PC-3 (cell line): ENCODE data around the gene CD300LG. TPM values are rescaled to one million over a fixed set of nuclear protein-coding genes. Genes with fewer than 3 reads are reported as not detected.

Experiments used
- ATAC-seq: fragments of 200-7000 bp; cut with Tn5 transposase; 2 replicates; pipeline ENCODE4 v1.9.1; 2020; ENCODE audit warnings: mild to moderate bottlenecking, moderate library complexity
- BruUV-seq: library from RNA; stranded (reverse); fragments of 400-500 nt; replicated peaks from 2 replicates; lab custom pipeline; 2021; lab: Mats Ljungman, UMichigan
- CTCF ChIA-PET: fragments of 300-600 bp; sonication (Branson Sonifier 250); formaldehyde crosslinking; loops from one replicate; lab custom pipeline; 2022; ENCODE audit warnings: antibody characterized with exemption; lab: Charles Lee
- POLR2A ChIA-PET: fragments of 300-600 bp; sonication (Branson Sonifier 250); formaldehyde crosslinking; loops from one replicate; lab custom pipeline; 2022; ENCODE audit warnings: antibody characterized with exemption; ENCODE audit not compliant: unreplicated experiment; lab: Charles Lee
- DNase-seq: peaks from one replicate; pipeline ENCODE4 v3.0.0-alpha.2; 2015
- H2AFZ ChIP-seq: fragments of 300-600 bp; sonication (generic); 2 replicates; pipeline ENCODE4 v1.6.0; 2016; ENCODE audit warnings: antibody characterized with exemption, low read length
- H3F3A ChIP-seq: fragments of 300-600 bp; sonication (generic); one replicate; pipeline ENCODE4 v1.6.0; 2017; ENCODE audit warnings: antibody characterized with exemption, low read length, control low read depth, mild to moderate bottlenecking; ENCODE audit not compliant: unreplicated experiment
- H3K27ac ChIP-seq: fragments of 300-600 bp; sonication (generic); 2 replicates; pipeline ENCODE4 v1.5.1; 2016; ENCODE audit warnings: mild to moderate bottlenecking, low read length
- H3K27me3 ChIP-seq: fragments of 300-600 bp; sonication (generic); 2 replicates; pipeline ENCODE4 v1.6.1; 2016; ENCODE audit warnings: low read length, mixed read lengths
- H3K36me3 ChIP-seq: fragments of 300-600 bp; sonication (generic); 2 replicates; pipeline ENCODE4 v1.6.1; 2016; ENCODE audit warnings: low read depth, mixed run types, low read length, mixed read lengths
- H3K4me1 ChIP-seq: fragments of 300-600 bp; sonication (generic); 2 replicates; pipeline ENCODE4 v1.5.1; 2016; ENCODE audit warnings: low read length; ENCODE audit not compliant: insufficient read depth
- H3K4me2 ChIP-seq: fragments of 300-600 bp; sonication (generic); 2 replicates; pipeline ENCODE4 v1.6.0; 2016; ENCODE audit warnings: low read length
- H3K4me3 ChIP-seq: fragments of 300-600 bp; sonication (generic); 2 replicates; pipeline ENCODE4 v1.5.1; 2016; ENCODE audit warnings: mild to moderate bottlenecking, low read length, mixed read lengths
- H3K79me2 ChIP-seq: fragments of 300-600 bp; sonication (generic); 2 replicates; pipeline ENCODE4 v1.6.1; 2017; ENCODE audit warnings: low read length, mixed read lengths
- H3K9ac ChIP-seq: fragments of 300-600 bp; sonication (generic); 2 replicates; pipeline ENCODE4 v1.6.0; 2016; ENCODE audit warnings: mild to moderate bottlenecking, low read length
- H3K9me2 ChIP-seq: fragments of 300-600 bp; sonication (generic); replicated peaks from 2 replicates; pipeline ENCODE4 v1.6.1; 2016; ENCODE audit warnings: mixed run types, low read length, mixed read lengths
- H3K9me3 ChIP-seq: fragments of 300-600 bp; sonication (generic); 2 replicates; pipeline ENCODE4 v1.6.1; 2016; ENCODE audit warnings: low read length, mixed read lengths
- H4K20me1 ChIP-seq: fragments of 300-600 bp; sonication (generic); 2 replicates; pipeline ENCODE4 v1.6.1; 2016; ENCODE audit warnings: low read length, mixed read lengths
- CTCF ChIP-seq: fragments of 300-600 bp; sonication (generic); conservative IDR thresholded peaks from 2 replicates; pipeline ENCODE4 v1.5.1; 2017; ENCODE audit warnings: antibody characterized with exemption, low read depth, mild to moderate bottlenecking, low read length
- EZH2 ChIP-seq: fragments of 300-600 bp; sonication (generic); IDR thresholded peaks from one replicate; pipeline ENCODE4 v1.6.1; 2017; ENCODE audit warnings: antibody characterized with exemption, mild to moderate bottlenecking, low read length; ENCODE audit not compliant: unreplicated experiment
- EZH2phosphoT487 ChIP-seq: fragments of 300-600 bp; sonication (generic); IDR thresholded peaks from 2 replicates; pipeline ENCODE4 v1.6.1; 2018; ENCODE audit warnings: mild to moderate bottlenecking, antibody characterized with exemption, low read length, borderline replicate concordance
- intact Hi-C: fragments of 100-400 bp; cut with micrococcal nuclease; formaldehyde crosslinking; loops from 2 replicates; pipeline ENCODE4 v1.9.0; 2023
- total RNA-seq: library from RNA; depleted of rRNA; stranded (reverse); fragments of >200 nt; gene quantifications from 2 replicates; pipeline ENCODE4 v1.2.3, GENCODE V29; 2014

The CD300LG gene
- total RNA-seq, 1 experiment from 2014 or later: not detected

- Histone ChIP-seq H4K20me1 (no peaks in the 10 kb centered on the region), H2AFZ (no peak overlapping the region), H3K9ac (no peak overlapping the region), H3K4me1 (no peaks in the 10 kb centered on the region), H3K9me2 (no peaks in the 10 kb centered on the region), H3K36me3 (peaks cover 24% of the 10 kb centered on the region), H3K27ac (no peak overlapping the region), H3K4me3 (no peak overlapping the region), H3K4me2 (no peak overlapping the region), H3K79me2 (no peaks in the 10 kb centered on the region), H3K9me3 (no peaks in the 10 kb centered on the region), H3F3A (no peaks in the 10 kb centered on the region), H3K27me3 (no peaks in the 10 kb centered on the region)
- no TSS peak for BruUV-seq
- intact Hi-C loops: no loop called here
- no peak for TF ChIP-seq EZH2phosphoT487
- DNase-seq (no peak), ATAC-seq (no peak)
- ChIA-PET POLR2A (no interaction called here), CTCF (no interaction called here)
These were observed 41.9 kb upstream of the CD300LG start for GRCh38 chr17:43805117-43805516.

- Histone ChIP-seq H3F3A (no peaks in the 10 kb centered on the region), H3K27ac (no peak overlapping the region), H3K27me3 (no peaks in the 10 kb centered on the region), H3K9ac (no peak overlapping the region), H3K4me3 (no peak overlapping the region), H3K4me1 (no peaks in the 10 kb centered on the region), H3K4me2 (no peak overlapping the region), H4K20me1 (no peaks in the 10 kb centered on the region), H2AFZ (no peak overlapping the region), H3K36me3 (peaks cover 32% of the 10 kb centered on the region), H3K9me3 (no peaks in the 10 kb centered on the region), H3K79me2 (no peaks in the 10 kb centered on the region), H3K9me2 (no peaks in the 10 kb centered on the region)
- no TSS peak for BruUV-seq
- ATAC-seq: no peak
- intact Hi-C loops: no loop called here
- TF ChIP-seq EZH2phosphoT487 (no peak), CTCF (no peak), EZH2 (no peak)
- DNase-seq: no peak
- ChIA-PET CTCF (no interaction called here), POLR2A (no interaction called here)
These were observed 38.9 kb upstream of the CD300LG start for GRCh38 chr17:43808076-43808475.

GRCh38 chr17:43809121-43809520, 37.9 kb upstream of the CD300LG start:
- DNase-seq (no peak), ATAC-seq (no peak)
- Histone ChIP-seq H2AFZ (no peak overlapping the region), H3K4me1 (no peaks in the 10 kb centered on the region), H3K27me3 (no peaks in the 10 kb centered on the region), H3F3A (no peaks in the 10 kb centered on the region), H3K79me2 (no peaks in the 10 kb centered on the region), H3K27ac (no peak overlapping the region), H3K36me3 (peaks cover 37% of the 10 kb centered on the region), H3K4me3 (no peak overlapping the region), H4K20me1 (no peaks in the 10 kb centered on the region), H3K9me3 (no peaks in the 10 kb centered on the region), H3K9ac (no peak overlapping the region), H3K9me2 (no peaks in the 10 kb centered on the region), H3K4me2 (no peak overlapping the region)
- intact Hi-C loops: no loop called here
- TF ChIP-seq EZH2phosphoT487 (no peak), EZH2 (no peak), CTCF (no peak)
- ChIA-PET POLR2A (no interaction called here), CTCF (no interaction called here)
- no TSS peak for BruUV-seq
